Bronchial smooth muscle cell (primary cell): ENCODE measurements around the gene OR10S1. TPM values are rescaled to one million over a fixed set of nuclear protein-coding genes. Genes with fewer than 3 reads are reported as not detected.

Experiments used
- total RNA-seq: library from RNA; depleted of rRNA; stranded (reverse); fragments of >200 nt; gene quantifications from 2 replicates; pipeline ENCODE4 v1.2.1, GENCODE V29; 2014

The OR10S1 gene, protein sequence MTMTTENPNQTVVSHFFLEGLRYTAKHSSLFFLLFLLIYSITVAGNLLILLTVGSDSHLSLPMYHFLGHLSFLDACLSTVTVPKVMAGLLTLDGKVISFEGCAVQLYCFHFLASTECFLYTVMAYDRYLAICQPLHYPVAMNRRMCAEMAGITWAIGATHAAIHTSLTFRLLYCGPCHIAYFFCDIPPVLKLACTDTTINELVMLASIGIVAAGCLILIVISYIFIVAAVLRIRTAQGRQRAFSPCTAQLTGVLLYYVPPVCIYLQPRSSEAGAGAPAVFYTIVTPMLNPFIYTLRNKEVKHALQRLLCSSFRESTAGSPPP
- total RNA-seq: not detected in 2 replicates

DNA sequence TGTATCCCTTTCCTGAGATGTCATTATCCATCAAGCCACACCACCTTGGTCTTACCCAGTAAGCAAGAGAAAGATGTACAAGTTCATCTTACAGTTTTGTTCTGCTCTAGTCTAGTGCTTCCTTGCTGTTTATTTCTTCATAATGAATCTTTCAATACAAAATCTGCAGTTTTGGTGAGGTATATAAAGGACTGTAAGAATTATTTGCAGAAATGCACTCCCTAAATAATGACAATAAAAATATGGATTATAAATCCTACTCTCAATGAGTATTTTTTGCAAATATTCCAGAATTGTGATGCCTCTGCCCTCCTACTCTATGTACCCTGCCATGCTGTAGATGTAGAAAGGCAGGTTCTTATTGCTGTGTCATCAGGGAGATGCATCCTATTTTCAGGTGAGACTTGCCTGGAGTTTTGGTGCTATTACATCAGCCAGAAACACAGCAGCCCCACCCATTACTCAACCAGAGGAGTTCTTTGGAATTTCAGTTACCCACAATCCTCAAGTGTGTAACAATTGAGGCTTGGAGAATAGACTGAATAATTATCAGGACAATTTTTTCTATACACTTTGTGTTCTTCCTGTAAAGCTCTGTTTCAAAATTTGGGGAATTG, at the start of gene OR10S1:
TSS of gene OR10S1 (minus strand) at position 51 of the 617 bp plus-strand sequence. CDS start 117 bp downstream, outside the sequence.

DNA sequence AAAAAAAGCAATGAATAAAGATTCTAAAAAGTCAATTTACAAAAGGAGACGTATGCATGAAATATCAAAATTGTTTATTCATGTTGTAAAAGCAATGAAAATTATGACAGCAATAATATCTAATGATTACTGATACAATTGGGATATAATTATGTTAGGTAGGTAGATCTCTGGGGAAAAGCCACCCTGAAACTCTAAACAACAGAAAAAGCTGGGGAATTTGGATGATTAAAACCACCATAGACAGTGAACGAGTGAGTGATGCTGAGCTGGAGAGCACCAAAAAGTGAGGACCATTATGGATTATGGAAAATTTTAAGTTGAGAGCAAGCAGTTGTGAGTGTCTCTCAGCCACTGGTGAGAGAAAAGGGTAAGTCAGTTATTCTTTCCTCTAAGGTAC, 48.9 kb upstream of the OR10S1 start, which contains the start of gene OR10G8:
TSS of gene OR10G8 (plus strand) at position 301 of the 400 bp plus-strand sequence. CDS start 2,825 bp downstream, outside the sequence.

DNA sequence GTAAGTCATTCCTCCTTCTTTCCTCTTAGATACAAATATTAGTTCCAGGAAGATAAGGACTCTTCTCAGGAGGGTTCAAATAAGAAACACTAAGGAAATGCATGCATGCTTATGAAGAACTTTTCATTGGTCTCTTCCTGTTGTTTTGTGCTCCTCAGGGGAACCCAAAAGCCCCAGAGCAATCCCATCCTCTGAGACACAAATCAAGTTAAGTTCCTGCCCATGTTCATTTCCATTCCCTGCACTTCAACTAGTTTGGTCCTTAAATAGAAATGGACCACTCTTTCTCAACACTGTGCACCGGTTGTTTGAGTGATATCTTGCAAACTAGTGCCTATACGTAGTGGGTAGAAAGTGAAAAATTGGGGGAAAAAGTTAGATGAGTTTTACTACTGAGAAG, 35.1 kb upstream of the OR10S1 start, which contains the start of gene OR10G4:
TSS of gene OR10G4 (plus strand) at position 301 of the 400 bp plus-strand sequence. CDS start 2,578 bp downstream, outside the sequence.

DNA sequence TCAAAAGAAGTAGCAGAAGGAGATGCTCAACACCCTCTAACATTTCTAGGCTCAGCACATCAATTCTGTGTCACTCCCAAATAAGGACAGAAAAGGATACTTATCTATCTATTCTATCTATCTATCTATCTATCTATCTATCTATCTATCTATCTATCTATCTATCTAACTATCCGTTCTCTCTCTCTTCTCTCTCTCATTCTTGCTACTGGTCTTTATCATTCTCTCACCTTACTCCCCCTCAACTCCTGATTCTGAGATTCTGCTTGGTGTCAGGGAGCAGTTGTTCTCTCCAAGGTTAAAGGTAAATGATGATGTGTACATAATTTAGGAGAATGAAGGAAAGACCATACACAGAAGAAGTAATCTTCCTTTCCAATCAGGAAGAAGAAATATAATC, 17.5 kb upstream of the OR10S1 start, which contains the start of gene OR10G6:
TSS of gene OR10G6 (minus strand) at position 43 of the 400 bp plus-strand sequence. CDS start at position 43, 0 bp downstream.

DNA sequence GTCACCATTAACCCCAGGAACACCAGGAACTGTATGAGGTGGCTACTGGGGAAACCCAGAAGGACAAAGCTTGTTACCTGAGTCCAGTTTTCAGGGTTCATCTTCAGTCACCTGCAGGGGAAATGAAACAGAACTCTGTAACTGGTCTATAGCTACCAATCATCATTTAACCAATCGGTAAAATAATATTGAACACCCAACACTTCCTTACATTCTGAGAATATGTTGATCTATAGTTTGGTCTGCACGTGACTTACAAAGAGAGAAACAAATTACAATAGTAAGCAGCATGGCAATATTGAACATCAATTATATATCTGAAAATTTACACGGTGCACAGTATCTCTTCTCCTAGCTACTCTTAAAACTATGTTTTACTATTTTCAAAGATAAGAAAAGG, 33.8 kb downstream of the OR10S1 start, which contains the start of gene OR6T1:
TSS of gene OR6T1 (minus strand) at position 101 of the 400 bp plus-strand sequence. CDS start at position 101, 0 bp downstream.

DNA sequence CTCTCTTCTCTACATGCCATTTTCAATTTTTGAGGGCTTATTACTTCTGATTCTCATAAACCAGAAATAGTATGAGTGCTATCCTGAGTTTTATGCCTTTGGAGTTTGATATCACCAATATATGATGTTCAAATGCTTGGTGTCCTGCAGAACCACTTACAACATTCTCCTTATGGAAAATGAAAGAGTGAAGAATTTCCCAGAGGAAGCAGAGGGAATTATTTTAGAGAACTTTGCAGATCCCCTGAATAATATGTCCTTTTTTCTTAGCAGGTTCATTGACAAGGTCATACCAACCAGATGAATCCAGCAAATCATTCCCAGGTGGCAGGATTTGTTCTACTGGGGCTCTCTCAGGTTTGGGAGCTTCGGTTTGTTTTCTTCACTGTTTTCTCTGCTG, 38.3 kb downstream of the OR10S1 start, which contains the start of gene OR4D5:
TSS of gene OR4D5 (plus strand) at position 301 of the 400 bp plus-strand sequence. CDS start at position 301, 0 bp downstream.

Other genes starting within 250 kb of the OR10S1 start
- 3.9 and 4.6 TPM in 2 replicates for gene ZNF202, start 236.1 kb downstream of the OR10S1 start, total RNA-seq
- not detected in 2 replicates for gene OR6X1, start 223.3 kb downstream of the OR10S1 start, total RNA-seq
- not detected in 2 replicates for gene OR6M1, start 171.4 kb downstream of the OR10S1 start, total RNA-seq
- not detected in 2 replicates for gene TMEM225, start 92.1 kb downstream of the OR10S1 start, total RNA-seq
- gene OR8D4, start 75.6 kb downstream of the OR10S1 start, total RNA-seq: not detected in 2 replicates
- not detected in 2 replicates for gene OR4D5, start 38.2 kb downstream of the OR10S1 start, total RNA-seq
- not detected in 2 replicates for gene OR6T1, start 33.9 kb downstream of the OR10S1 start, total RNA-seq
- not detected in 2 replicates for gene OR10G6, start 17.4 kb upstream of the OR10S1 start, total RNA-seq
- not detected in 2 replicates for gene OR10G4, start 35.2 kb upstream of the OR10S1 start, total RNA-seq
- gene OR10G9, start 45.2 kb upstream of the OR10S1 start, total RNA-seq: not detected in 2 replicates
- not detected in 2 replicates for gene OR10G8, start 49.0 kb upstream of the OR10S1 start, total RNA-seq
- gene OR10G7, start 63.5 kb upstream of the OR10S1 start, total RNA-seq: not detected in 2 replicates
- gene VWA5A, start 137.7 kb upstream of the OR10S1 start, total RNA-seq: 20.9 and 25.5 TPM in 2 replicates
- gene OR10D3, start 205.6 kb upstream of the OR10S1 start, total RNA-seq: not detected in 2 replicates